ENCODE data around the gene DHX30. TPM values are rescaled to one million over a fixed set of nuclear protein-coding genes. Genes with fewer than 3 reads are reported as not detected.
"Not testable (repeated sequence)": the region's sequence is repeated elsewhere in the genome, so short reads cannot be mapped to it uniquely, and the experiment has no call there.

DHX30 gene
- 10 to 100 TPM; 55.5 to 81.6 (median 70.2) TPM for polyA plus RNA-seq (ENCODE audit: insufficient read length in 4 of 4)

- peak; percentile 67 to 86 (median 76) for DNase-seq (ENCODE audit: low read depth in 4 of 4, low spot score in 2 of 4)
Observed at GRCh38 chr3:47802734-47803479, at the start of gene DHX30. Gene DHX30, plus strand, starts transcription at chr3:47803138. Its CDS starts 7,546 bp downstream, at chr3:47810684.

- DNase-seq (ENCODE audit: low read depth in 4 of 4, low spot score in 2 of 4), result no peak
Observed at GRCh38 chr3:47758261-47759025, 44.5 kb upstream of the DHX30 start.

DNA sequence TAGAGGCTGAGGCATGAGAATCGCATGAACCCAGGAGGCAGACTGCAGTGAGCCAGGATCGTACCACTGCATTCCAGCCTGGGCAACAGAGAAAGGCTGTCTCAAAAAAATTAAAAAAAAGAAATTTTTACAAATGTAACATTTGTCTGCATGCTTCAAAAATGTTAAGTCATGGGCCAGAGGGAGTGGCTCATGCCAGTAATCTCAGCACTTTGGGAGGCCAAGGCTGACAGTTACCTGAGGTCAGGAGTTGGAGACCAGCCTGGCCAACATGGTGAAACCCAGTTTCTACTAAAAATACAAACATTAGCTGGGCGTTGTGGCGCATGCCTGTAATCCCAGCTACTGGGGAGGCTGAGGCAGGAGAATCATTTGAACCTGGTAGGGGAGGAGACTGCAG, 42.7 kb upstream of the DHX30 start:
- DNase-seq (ENCODE audit: low read depth in 4 of 4, low spot score in 2 of 4), result not testable (repeated sequence)

- no peak for DNase-seq (ENCODE audit: low read depth in 4 of 4, low spot score in 2 of 4)
Observed at GRCh38 chr3:47761046-47761445, 41.9 kb upstream of the DHX30 start.

GRCh38 chr3:47762233-47762632, 40.7 kb upstream of the DHX30 start:
- DNase-seq (ENCODE audit: low read depth in 4 of 4, low spot score in 2 of 4), result no peak

GRCh38 chr3:47766186-47766585, 36.8 kb upstream of the DHX30 start:
- DNase-seq (ENCODE audit: low read depth in 4 of 4, low spot score in 2 of 4), result no peak

GRCh38 chr3:47772047-47772446, 30.9 kb upstream of the DHX30 start:
- no peak for DNase-seq (ENCODE audit: low read depth in 4 of 4, low spot score in 2 of 4)

DNA sequence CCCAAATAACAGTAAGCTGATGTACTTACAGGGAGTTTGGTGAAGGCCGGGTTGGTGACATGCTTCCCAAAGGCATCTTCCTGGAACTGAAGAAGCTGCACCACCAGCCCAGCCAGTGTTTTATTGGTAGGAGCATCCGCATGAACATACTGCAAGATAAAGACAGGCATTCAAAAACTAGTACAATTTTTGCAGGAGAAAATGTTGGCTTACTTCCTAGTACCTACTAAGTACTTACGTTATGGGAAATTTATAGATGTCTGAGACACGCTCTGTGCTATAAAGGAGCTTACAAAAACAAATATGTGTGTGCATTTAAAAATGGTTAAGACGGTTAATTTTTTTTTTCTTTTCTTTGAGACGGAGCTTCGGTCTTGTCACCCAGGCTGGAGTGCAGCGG, 30.1 kb upstream of the DHX30 start:
- DNase-seq (ENCODE audit: low read depth in 4 of 4, low spot score in 2 of 4), result no peak

GRCh38 chr3:47778746-47779145, 24.2 kb upstream of the DHX30 start:
- DNase-seq (ENCODE audit: low read depth in 4 of 4, low spot score in 2 of 4), result no peak

DNA sequence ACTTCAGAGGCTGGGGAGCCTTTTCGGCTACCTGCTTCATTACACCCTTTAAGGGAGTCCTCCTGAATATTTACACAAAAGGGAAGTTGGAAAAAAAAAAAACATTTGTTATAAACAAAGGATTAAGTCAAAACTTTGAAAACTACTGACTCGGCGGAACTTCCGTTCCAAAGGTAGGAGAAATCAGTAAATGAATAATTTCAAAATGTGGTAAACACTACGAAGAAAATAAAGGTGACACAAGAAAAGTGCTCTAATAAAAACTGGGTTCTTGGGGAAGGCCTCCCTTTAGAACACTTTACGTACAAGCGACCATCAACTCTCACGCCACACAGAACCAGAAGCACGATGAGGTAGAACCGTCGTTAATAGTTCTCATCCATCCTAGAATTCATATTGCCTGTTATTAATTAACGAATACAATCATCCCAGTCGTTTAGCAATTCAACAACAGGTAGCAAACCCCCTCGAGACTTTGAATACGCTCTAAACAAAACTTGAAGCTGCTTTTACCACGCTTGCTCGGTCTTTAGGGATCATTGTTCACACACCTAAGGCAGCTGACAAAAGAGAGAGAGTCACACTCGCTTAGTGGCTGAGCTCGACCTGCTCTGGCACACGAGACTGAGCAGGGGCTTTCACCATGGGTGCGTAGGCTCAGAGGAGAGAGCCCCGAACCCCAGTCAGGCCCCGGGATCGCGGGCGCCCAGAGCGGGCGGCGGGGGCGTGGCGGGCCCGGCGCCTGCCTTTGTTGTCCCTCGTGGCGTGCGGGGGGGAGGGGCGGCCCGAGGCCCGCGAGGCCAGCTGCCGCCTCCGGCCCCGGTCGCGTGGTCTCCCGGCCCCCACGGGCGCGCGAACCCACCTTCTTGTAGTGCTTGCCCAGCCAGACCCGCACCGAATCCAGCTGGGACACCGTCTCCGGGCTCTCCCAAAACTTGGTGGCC, 21.9 kb upstream of the DHX30 start:
- peak in 3 of 4 donors; percentile 44 to 75 (median 54) for DNase-seq (ENCODE audit: low read depth in 4 of 4, low spot score in 2 of 4)

DNA sequence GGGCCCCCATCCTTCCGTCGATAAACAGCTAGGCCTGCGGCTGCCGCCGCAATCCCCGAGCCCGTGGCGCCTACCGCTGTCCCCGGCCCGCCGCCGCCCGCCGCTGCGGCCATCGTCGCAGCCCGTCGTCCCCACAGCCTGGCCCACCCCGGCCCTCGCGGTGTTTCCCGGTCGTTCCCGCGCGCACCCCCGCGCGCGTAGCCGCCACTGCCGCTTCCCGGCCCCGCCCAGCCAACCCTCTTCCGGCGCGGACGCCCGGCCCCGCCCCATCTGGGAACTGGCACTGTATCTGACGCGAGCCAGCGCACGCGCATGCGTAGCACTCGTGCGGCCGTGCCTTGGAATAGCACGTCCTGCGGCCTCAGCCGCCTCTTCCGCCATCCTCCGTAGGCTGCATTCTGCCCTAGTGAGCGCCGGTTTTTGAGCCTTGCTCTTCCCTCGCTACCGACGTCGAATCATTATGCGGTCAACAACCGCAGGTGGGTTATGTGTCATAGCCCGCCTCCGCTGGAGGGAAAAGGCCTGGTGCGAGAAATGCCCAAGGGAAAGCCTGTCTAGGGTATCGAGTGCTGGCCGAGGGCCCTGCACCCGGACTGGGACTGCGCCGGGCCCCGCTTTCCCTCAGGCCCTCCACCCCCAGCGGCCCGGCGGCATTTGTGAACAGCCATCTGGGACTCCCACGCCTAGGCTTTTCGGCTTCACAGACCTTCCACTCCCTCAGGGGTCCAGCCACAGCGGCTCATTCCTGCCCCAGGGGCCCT, 21.1 kb upstream of the DHX30 start, which contains the start of gene SMARCC1:
Gene SMARCC1 (minus strand): TSS at position 209 of the 761 bp plus-strand sequence. CDS start 96 bp downstream, at position 113.
- DNase-seq (ENCODE audit: low read depth in 4 of 4, low spot score in 2 of 4), result peak; percentile 92 to 95 (median 94)

GRCh38 chr3:47782446-47783308, 20.3 kb upstream of the DHX30 start:
- DNase-seq (ENCODE audit: low read depth in 4 of 4, low spot score in 2 of 4), result no peak

GRCh38 chr3:47783673-47784072, 19.3 kb upstream of the DHX30 start:
- DNase-seq (ENCODE audit: low read depth in 4 of 4, low spot score in 2 of 4), result no peak

- DNase-seq (ENCODE audit: low read depth in 4 of 4, low spot score in 2 of 4), result no peak
Observed at GRCh38 chr3:47791193-47791855, 11.6 kb upstream of the DHX30 start.

DNA sequence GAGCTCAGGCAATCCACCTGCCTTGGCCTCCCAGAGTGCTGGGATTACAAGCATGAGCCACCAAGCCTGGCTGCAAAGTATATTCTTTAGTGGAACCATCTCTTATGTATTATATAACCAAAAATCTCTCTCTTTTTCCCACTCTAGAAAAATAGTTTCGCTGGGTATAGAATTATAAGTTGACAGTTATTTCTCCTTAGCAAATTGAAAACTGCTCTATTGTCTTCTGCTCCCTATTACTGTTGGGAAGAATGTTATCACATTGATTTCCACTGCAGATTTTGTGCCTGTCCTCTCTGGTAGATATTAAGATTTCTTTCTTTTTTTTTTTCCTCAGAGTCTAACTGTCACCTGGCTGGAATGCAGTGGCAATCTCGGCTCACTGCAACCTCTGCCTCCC, 10.2 kb upstream of the DHX30 start:
- DNase-seq (ENCODE audit: low read depth in 4 of 4, low spot score in 2 of 4), result no peak

GRCh38 chr3:47794544-47794943, 8.4 kb upstream of the DHX30 start:
- no peak for DNase-seq (ENCODE audit: low read depth in 4 of 4, low spot score in 2 of 4)

DNA sequence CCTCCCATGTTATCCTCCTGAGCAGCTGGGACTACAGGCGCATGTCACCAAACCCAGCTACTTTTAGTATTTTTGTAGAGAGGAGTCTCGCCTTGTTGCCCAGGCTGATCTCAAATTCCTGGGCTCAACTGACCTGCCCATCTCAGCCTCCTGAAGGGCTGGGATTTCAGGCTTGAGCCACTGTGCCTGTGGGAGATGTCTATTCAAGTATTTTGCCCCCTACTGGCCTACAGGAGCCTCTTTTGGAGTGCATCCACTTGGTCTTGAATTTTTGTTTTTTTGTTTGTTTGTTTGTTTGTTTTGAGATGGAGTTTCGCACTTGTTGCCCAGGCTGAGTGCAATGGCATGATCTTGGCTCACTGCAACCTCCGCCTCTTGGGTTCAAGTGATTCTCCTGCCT, 3.2 kb upstream of the DHX30 start:
- DNase-seq (ENCODE audit: low read depth in 4 of 4, low spot score in 2 of 4), result no peak

DNA sequence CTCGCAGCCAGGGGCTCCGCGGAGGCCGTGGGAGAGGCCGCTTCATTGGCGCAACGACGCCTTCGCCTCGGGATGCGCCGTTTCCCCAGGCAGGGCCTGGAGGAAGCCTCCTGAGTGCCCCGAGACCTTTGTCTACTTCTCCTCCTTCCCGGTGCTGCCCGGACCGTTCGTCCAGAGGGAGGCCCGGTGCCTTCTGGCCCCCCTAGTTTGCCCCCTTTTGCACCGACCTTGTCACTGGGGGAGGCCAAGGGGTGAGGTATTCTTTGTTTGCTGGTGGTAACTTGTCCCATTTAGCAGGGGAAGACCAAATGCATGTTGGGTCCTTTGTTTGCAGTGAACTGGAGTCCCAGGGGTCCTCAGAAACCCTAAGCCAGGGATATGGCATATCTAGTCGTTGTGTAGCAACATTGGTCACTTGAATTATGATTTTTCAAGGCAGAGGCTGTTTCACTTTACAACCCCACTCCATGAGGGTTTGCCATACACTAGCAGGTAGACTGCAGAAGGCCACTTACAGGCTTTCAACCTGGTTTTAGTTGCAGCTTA, 615 bp downstream of the DHX30 start:
- DNase-seq (ENCODE audit: low read depth in 4 of 4, low spot score in 2 of 4), result no peak
